ENCODE measurements around the gene RAB3D. TPM values are rescaled to one million over a fixed set of nuclear protein-coding genes. Genes with fewer than 3 reads are reported as not detected.

RAB3D gene
- total and polyA plus RNA-seq, 2 of the 4 experiments (the other 2 are of a cell fraction), result 4.8 to 5.5 TPM

DNA sequence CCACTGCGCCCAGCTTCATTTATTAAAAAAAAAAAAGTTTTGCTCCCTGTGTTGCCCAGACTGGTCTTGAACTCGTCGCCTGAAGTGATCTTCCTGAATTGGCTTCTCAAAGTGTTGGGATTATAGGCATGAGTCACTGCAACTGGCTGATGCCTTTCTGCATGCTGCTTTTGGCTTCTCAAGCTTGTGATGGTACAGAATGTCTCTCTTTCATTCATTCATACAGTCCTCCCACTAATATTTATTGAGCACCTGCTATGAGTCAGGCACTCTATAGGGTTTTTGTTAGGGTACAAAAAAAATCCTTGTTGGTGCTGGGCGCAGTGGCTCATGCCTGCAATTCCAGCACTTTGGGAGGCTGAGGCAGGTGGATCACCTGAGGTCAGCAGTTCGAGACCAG lies 34.5 kb downstream of the RAB3D start:
- no peak overlapping the region for H3K4me2 ChIP-seq (ENCODE audit: low read depth, low read length)
- H3K4me1 ChIP-seq (ENCODE audit: control insufficient read depth, insufficient read depth, low read length), result no peaks in the 10 kb centered on the region
- no peak overlapping the region for H3K4ac ChIP-seq (ENCODE audit: low read depth, low read length)
- no peak overlapping the region for H2BK20ac ChIP-seq (ENCODE audit: low read depth, low read length)
- no peaks in the 10 kb centered on the region for H3K9me3 ChIP-seq (ENCODE audit: control insufficient read depth, insufficient read depth, low read length)
- H3K14ac ChIP-seq (replicated peaks; ENCODE audit: low read depth, low read length), result no peak overlapping the region
- H2AK5ac ChIP-seq (ENCODE audit: low read depth, low read length), result no peak overlapping the region
- H3K79me1 ChIP-seq (ENCODE audit: low read depth in 1 of 2, low read length in 2 of 2), result no peaks in the 10 kb centered on the region
- WGBS, 2 experiments (ENCODE audit: extremely low coverage in 2 of 2, insufficient read length in 1 of 2), result no CpG with 5 or more reads among the region's 5 CpGs
- H3K27ac ChIP-seq (ENCODE audit: insufficient read depth, low read length), result no peak overlapping the region
- in situ Hi-C loops (cut with MboI; ENCODE audit: low sequenced_read_pairs) (no loop called here), dilution Hi-C loops (cut with HindIII; ENCODE audit: low sequenced_read_pairs, unreplicated experiment) (no loop called here), intact Hi-C loops (cut with micrococcal nuclease) (no loop called here)
- no peak overlapping the region for H3K18ac ChIP-seq (ENCODE audit: low read depth, low read length)
- ChIA-PET POLR2A (ENCODE audit: unreplicated experiment) (no interaction called here), CTCF (interaction anchor here (0.5 kb wide), 1 partner anchor 10 kb away, joined by 3 read pairs; no protein-coding TSS in a partner anchor)
- DNase-seq, result no peak
- no peak for ATAC-seq (ENCODE audit: low read depth)
- TF ChIP-seq POLR2A (IDR thresholded peaks at IDR 0.05; ENCODE audit: low read depth, low read length) (no peak), RCOR1 (IDR thresholded peaks at IDR 0.05; ENCODE audit: insufficient replicate concordance, low read length) (no peak), MXI1 (IDR thresholded peaks at IDR 0.05; ENCODE audit: borderline replicate concordance, low read depth, low read length) (no peak), RFX5 (IDR thresholded peaks at IDR 0.05; ENCODE audit: low read depth, low read length) (no peak), USF2 (IDR thresholded peaks at IDR 0.05; ENCODE audit: low read depth, low read length) (no peak), FOS (IDR thresholded peaks at IDR 0.05; ENCODE audit: low read depth, low read length) (no peak), SMC3 (IDR thresholded peaks at IDR 0.05; ENCODE audit: low read depth, low read length) (no peak), ELK1 (IDR thresholded peaks at IDR 0.05; ENCODE audit: borderline replicate concordance, low read depth, low read length) (no peak), NFE2L2 (IDR thresholded peaks at IDR 0.05; ENCODE audit: low read depth, low read length) (no peak), BHLHE40 (IDR thresholded peaks at IDR 0.05; ENCODE audit: low read depth, low read length) (no peak), RAD21 (IDR thresholded peaks at IDR 0.05; ENCODE audit: low read length) (no peak)
- TF ChIP-seq, protein P1, sequence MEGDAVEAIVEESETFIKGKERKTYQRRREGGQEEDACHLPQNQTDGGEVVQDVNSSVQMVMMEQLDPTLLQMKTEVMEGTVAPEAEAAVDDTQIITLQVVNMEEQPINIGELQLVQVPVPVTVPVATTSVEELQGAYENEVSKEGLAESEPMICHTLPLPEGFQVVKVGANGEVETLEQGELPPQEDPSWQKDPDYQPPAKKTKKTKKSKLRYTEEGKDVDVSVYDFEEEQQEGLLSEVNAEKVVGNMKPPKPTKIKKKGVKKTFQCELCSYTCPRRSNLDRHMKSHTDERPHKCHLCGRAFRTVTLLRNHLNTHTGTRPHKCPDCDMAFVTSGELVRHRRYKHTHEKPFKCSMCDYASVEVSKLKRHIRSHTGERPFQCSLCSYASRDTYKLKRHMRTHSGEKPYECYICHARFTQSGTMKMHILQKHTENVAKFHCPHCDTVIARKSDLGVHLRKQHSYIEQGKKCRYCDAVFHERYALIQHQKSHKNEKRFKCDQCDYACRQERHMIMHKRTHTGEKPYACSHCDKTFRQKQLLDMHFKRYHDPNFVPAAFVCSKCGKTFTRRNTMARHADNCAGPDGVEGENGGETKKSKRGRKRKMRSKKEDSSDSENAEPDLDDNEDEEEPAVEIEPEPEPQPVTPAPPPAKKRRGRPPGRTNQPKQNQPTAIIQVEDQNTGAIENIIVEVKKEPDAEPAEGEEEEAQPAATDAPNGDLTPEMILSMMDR (conservative IDR thresholded peaks at IDR 0.05; ENCODE audit: low read depth, low read length), result no peak
- no TSS peak for BruUV-seq (replicated peaks)
- no peak overlapping the region for H3K4me3 ChIP-seq (ENCODE audit: insufficient read depth, low read depth, low read length)
- H2AK9ac ChIP-seq (replicated peaks; ENCODE audit: low read depth, low read length, poor library complexity), result no peak overlapping the region
- no peak overlapping the region for H4K5ac ChIP-seq (ENCODE audit: low read depth, low read length)
- H3K9ac ChIP-seq (ENCODE audit: low read depth, low read length), result no peak overlapping the region
- H2AFZ ChIP-seq (replicated peaks; ENCODE audit: low read length, poor library complexity), result no peak overlapping the region
- no peak overlapping the region for H4K91ac ChIP-seq (ENCODE audit: insufficient read depth, low read depth, low read length)
- H2BK120ac ChIP-seq (ENCODE audit: low read depth, low read length), result no peak overlapping the region
- H3K23ac ChIP-seq (ENCODE audit: low read depth, low read length), result no peak overlapping the region
- no peak overlapping the region for H4K8ac ChIP-seq (ENCODE audit: low read depth in 2 of 2, low read length in 2 of 2)
- no peak overlapping the region for H3K56ac ChIP-seq (ENCODE audit: extremely low read depth, insufficient read depth, low read length)
- no peaks in the 10 kb centered on the region for H3K36me3 ChIP-seq (ENCODE audit: control insufficient read depth, insufficient read depth, low read length)
- peaks cover 10% of the 10 kb centered on the region for H3K27me3 ChIP-seq (ENCODE audit: control insufficient read depth, insufficient read depth, low read length)
- H2BK5ac ChIP-seq (ENCODE audit: low read depth, low read length, poor library complexity, severe bottlenecking), result no peak overlapping the region
- no peaks in the 10 kb centered on the region for H4K20me1 ChIP-seq (ENCODE audit: insufficient read depth, low read length)
- H2BK15ac ChIP-seq (ENCODE audit: low read depth, low read length), result no peak overlapping the region
- no peaks in the 10 kb centered on the region for H3K9me1 ChIP-seq (ENCODE audit: insufficient read depth, low read length)
